SK-N-SH treated with all-trans-retinoic acid at 6 μM for 48 hours (cell line): Measurements from ENCODE around the gene INS.

Experiments used
- ARNTL ChIP-seq: fragments of 450-650 bp; formaldehyde crosslinking; IDR thresholded peaks from 2 replicates; pipeline ENCODE4 v1.5.0; 2020; ENCODE audit warnings: low read depth, mild to moderate bottlenecking, moderate library complexity, borderline replicate concordance
- ESRRG ChIP-seq: fragments of 250-450 bp; sonication (Bioruptor Pico); IDR thresholded peaks from 2 replicates; pipeline ENCODE4 v1.6.1; 2021; ENCODE audit warnings: mild to moderate bottlenecking
- ISL1 ChIP-seq: fragments of 250-450 bp; sonication (Bioruptor Pico); IDR thresholded peaks from 2 replicates; pipeline ENCODE4 v2.1.2; 2022; ENCODE audit warnings: mild to moderate bottlenecking, moderate library complexity
- OSR1 ChIP-seq: fragments of 250-450 bp; sonication (Bioruptor Pico); IDR thresholded peaks from 2 replicates; pipeline ENCODE4 v1.8.0; 2022; ENCODE audit warnings: moderate library complexity, mild to moderate bottlenecking, inconsistent platforms
- ZC3H10 ChIP-seq: fragments of 250-450 bp; sonication (Bioruptor Pico); IDR thresholded peaks from 2 replicates; pipeline ENCODE4 v1.5.1; 2021; ENCODE audit warnings: mild to moderate bottlenecking, moderate library complexity
- ZFP30 ChIP-seq: fragments of 450-650 bp; formaldehyde crosslinking; IDR thresholded peaks from 2 replicates; pipeline ENCODE4 v1.5.0; 2022; ENCODE audit warnings: mild to moderate bottlenecking, moderate library complexity

DNA sequence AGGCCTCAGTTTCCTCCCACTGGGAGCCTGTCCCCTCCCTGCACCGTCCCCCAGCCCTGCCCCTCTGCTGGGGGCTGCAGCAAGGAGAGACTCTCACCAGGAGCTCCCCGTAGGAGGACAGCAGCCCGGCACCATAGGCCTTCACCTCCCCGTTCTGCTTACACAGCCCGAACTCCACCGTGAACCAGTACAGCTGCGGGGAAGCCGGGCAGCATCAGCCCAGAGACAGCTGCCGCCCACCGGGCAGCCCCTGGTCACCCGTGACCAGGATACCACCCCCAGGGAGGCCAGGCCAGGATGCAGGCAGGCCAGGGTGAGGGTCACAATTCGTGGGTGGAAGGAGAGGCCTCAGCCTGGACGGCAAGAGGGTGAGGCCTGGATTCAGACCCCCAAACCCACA, 4.6 kb upstream of the INS start:
- TF ChIP-seq ZFP30 (CRISPR knock-in tag), result no peak
- TF ChIP-seq ARNTL (CRISPR knock-in tag), result no peak
- TF ChIP-seq ESRRG, result no peak
- no peak for TF ChIP-seq ISL1 (CRISPR knock-in tag)
- no peak for TF ChIP-seq OSR1 (CRISPR knock-in tag)
- TF ChIP-seq ZC3H10 (CRISPR knock-in tag), result no peak
